Kasumi-1 (cell line): ENCODE data around the gene SLC34A3.

Experiments
- DNase-seq, 2 experiments: peaks; one replicate each; lab custom pipeline; 2025; lab: John Stamatoyannopoulos, UW

SLC34A3 gene

DNA sequence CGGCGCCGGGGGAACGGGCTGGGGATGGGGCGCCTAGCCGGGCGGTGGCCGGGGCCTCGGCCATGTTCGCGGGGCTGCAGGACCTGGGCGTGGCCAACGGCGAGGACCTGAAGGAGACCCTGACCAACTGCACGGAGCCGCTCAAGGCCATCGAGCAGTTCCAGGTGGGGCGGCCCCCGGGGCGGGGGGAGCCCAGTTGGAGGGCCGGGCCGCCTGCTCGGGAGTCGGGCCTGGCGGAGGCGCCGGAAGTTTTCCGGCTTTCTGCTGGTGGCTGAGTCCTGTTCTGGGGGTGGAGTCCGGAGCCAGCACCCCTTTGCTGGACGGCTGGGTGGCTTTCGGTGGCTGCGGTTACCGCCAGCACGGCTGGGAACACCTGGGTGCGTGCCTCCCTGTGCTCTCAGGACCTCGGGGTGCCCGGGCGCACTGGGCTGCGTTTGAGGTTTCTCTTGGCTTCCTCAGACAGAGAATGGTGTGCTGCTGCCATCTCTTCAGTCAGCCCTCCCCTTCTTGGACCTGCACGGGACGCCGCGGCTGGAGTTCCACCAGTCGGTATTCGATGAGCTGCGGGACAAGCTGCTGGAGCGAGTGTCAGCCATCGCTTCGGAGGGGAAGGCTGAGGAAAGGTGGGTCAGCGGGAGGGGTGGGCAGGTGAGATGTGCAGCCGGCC lies 24.9 kb downstream of the SLC34A3 start:
- DNase-seq, result no peak

DNA sequence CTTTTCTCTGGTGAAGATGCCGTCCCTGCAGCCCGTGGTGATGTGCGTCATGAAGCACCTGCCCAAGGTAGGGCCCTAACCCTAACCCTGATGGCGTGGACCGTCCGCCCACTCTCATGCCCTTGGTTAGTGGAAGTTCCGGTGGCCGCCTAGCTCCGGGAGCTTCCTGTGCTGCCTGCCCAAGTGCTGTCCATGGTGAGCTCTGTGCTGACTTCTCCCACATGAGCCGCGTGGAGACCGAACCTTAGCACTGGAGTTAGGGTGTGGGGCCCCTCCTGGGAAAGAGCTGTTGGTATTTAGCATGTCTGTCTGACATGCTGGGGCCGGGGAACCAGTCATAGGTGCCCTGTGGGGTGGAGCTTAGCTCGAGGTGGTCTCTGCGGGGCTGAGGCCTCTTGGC lies 25.7 kb downstream of the SLC34A3 start:
- DNase-seq, result no peak

DNA sequence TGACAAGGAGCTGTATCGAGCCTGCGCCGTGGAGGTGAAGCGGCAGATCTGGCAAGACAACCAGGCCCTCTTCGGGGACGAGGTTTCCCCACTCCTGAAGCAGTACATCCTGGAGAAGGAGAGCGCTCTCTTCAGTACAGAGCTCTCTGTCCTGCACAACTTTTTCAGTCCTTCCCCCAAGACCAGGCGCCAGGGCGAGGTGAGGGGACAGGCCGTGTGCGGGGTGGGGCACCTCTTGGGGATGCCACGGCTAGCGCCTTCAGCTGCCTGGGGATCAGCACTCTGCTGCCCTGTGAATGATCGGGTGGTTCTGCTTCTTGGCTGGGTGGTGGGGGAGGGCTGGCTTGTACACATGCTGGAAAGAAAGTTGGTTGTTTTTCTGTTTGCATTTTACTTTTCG lies 26.2 kb downstream of the SLC34A3 start:
- DNase-seq, result no peak

DNA sequence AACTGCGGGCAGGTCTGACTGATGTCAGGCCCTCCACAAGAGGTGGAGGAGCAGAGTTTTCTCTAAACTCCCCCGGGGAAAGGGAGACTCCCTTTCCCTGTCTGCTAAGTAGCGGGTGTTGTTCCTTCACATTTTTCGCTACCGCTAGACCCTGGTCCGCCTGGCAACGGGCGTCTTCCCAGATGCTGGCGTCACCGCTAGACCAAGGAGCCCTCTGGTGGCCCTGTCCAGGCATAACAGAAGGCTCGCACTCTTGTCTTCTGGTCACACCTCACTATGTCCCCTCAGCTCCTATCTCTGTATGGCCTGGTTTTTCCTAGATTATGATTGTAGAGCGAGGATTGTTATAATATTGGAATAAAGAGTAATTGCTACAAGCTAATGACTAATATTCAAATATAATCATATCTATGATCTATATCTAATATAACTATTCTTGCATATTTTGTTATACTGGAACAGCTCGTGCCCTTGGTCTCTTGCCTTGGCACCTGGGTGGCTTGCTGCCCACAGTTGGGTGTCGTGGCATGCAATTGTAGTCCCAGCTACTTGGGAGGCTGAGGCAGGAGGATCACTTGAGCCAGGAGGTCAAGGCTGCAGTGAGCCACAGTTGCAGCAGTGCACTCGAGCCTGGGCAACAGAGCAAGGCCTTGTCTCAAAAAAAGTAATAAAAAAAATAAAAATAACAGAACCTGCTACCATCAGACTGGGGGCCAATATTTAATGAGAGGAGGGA lies 31.6 kb downstream of the SLC34A3 start:
- DNase-seq, result peak in 1 of 2 experiments; percentile 10

DNA sequence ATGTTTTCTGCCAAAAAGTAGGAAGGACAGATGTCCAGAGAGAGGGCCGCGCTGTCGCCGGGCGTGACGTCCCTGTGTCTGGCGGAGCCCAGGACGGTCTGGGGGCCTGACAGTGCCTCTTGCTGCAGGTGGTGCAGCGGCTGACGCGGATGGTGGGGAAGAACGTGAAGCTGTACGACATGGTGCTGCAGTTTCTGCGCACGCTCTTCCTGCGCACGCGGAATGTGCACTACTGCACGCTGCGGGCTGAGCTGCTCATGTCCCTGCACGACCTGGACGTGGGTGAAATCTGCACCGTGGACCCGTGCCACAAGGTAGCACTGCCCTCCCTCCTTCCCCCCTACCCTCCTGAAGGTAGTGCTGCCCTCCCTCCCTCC lies 32.2 kb downstream of the SLC34A3 start:
- DNase-seq, result no peak

DNA sequence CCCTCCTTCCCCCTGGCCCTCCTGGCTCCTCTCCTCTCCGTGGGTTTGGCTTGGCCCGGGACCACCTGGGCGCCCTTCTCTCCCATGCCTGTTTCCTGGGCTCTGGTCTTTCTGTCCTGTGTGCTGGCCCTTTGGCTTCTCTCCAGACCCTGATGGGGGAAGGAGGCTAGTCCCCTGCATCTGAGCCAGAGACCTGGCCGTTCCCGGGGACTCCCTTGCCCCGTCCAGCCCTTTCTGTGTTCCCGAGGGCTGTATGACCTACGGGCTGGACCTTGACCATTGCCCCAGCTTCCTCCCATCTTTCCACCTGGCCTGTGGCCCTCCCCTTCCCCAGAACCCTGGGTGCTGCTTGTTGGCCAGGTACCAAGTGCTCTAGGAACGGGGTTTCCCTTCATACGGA lies 32.8 kb downstream of the SLC34A3 start:
- DNase-seq, result no peak

DNA sequence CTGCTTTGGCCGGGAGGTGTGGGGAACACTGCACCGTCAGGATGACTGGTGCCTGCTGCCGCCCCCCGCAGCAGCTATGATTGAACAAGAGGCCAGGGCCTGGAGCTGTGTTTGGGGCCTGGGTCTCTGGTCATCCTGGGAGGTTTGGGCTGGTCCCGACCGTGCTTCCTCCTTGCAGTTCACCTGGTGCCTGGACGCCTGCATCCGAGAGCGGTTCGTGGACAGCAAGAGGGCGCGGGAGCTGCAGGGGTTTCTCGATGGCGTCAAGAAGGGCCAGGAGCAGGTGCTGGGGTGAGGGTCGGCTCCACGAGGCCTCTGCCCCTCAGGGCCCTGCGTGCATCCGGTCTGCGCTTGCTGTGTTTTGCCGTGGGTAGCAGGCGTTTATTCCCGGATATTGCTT lies 33.4 kb downstream of the SLC34A3 start:
- DNase-seq, result no peak

DNA sequence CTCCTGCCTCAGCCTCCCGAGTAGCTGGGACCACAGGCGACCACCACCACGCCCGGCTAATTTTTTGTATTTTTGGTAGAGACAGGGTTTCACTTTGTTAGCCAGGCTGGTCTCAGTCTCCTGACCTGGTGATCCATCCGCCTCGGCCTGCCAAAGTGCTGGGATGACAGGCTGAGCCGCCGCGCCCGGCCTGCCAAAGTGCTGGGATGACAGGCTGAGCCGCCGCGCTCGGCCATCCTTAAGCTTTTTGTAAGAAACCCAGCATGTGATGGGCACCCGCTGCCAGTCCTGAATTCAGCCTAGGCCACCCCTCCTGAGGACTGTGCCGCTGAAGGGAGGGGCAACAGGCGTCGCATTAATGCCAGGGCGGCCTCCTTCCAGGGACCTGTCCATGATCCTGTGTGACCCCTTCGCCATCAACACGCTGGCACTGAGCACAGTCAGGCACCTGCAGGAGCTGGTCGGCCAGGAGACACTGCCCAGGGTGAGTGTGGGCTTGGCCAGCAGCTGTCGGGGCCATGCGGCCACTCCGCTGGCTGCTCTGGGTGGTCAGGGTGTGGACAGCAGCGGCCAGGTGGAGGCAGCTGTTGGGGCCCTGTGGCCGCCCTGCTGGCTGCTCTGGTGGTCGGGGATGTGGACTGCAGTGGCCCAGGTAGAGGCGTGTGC lies 34.9 kb downstream of the SLC34A3 start:
- no peak for DNase-seq

DNA sequence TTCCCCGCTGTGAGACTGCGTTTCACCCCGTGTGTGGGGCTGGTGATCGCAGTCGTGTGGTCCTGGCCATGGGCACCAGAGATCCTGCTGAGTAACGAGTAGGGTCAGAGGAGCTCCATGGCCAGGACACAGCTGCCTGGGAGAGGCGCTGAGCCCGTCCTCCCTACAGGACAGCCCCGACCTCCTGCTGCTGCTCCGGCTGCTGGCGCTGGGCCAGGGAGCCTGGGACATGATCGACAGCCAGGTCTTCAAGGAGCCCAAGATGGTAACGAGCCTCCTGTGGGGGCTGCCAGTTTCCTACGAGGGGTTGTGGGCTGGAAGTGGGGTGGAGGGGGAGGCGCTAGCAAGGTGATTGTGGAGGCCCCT lies 35.4 kb downstream of the SLC34A3 start:
- DNase-seq, result no peak

DNA sequence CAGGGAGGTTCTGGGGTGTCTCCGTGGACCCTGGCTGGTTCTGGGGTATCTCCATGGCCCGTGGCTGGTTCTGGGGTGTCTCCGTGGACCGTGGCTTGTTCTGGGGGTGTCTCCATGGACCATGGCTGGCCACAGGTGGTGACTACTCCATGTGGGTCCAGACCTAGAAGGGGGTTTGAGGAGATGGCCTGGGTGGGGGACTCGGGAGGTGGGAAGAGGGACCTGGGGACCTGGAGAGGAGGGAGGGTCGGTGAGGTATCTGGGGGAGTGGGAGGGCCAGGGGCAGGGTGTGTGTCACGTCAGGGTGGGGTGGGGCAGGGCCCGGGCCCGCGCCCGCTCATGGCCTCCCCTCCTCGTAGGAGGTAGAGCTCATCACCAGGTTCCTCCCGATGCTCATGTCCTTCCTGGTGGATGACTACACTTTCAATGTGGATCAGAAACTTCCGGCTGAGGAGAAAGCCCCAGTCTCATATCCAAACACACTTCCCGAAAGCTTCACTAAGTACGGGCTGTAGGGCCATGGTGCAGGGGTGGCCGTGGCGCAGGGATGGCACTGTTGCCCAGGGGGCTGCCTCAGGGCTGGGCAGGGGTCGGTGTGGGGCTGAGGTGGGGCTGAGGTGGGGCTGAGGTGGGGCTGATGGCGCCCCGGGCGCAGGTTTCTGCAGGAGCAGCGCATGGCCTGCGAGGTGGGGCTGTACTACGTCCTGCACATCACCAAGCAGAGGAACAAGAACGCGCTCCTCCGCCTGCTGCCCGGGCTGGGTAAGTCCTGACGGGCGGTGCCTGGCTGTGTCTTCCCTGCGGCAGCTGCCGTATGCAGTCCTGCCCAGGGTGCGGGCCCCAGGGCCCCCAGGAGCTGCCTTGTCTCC lies 36.1 kb downstream of the SLC34A3 start:
- no peak for DNase-seq

DNA sequence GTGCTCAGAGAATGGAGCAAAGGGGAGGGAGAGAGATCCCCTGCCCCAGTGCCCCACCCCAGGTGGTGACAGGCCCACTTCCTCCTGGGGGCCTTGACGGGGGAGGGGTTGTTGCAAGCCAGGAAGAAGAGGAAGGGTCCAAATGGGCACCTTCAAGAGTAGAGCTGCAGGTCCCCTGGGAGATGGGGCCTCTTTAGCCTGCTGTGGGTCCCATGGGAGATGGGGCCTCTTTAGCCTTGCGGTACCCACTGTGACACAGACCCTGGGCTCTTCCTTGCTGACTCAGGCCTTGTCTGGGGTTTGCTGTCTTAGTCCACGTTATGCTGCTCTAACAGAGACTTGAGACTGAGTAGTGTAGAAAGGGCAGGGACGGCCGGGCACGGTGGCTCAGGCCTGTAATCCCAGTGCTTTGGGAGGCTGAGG lies 37.2 kb downstream of the SLC34A3 start:
- DNase-seq, result no peak

DNA sequence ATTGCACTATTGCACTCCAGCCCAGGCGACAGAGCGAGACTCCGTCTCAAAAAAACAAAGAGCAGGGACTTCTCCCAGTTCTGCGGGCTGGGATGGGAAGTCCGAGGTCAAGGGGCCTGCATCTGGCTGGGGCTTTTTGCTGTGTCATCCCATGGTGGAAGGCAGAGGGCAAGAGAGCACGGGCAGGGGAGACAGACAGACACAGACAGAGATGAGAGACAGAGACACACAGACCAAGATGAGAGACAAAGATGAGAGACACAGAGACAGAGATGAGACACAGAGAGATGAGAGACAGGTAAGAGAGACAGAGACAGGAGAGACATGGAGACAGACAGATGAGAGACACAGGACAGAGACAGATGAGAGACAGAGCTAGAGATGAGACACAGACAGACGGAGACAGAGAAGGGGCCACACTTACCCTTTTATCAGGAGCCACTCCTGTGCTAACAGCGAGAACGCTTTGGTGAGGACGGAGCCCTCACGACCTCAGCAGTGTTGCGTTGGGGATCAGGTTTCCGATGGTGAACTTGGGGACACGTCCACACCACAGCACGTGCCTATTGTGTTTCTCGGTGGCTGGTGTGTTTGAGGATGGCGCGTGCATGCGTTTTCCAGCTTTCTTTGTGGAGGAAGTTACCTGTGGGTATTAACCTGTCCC lies 38.0 kb downstream of the SLC34A3 start:
- no peak for DNase-seq

DNA sequence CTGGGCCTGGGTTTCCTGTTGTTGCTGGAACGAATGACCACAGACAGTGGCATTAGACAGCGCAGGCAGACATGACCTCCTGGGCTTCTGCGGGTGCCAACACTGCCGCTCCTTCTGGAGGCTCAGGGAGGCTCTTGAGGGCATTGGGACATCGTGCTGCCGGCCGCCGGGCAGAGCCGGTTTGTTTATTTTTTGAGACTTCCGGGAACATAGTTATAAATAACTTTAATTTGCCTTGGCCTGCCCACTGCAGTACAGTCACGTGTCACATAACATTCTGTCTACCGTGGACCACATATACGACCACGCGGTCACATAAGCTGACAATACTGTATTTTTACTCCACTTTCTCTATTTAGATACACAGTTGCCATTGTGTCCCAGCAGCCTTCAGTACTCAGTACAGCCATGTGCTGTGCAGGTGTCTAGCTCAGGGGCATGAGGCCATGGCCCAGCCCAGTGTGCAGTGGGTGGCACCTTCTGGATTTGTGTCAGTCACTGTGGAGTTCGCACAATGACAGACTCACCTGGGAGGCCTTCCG lies 38.6 kb downstream of the SLC34A3 start:
- DNase-seq, result no peak

DNA sequence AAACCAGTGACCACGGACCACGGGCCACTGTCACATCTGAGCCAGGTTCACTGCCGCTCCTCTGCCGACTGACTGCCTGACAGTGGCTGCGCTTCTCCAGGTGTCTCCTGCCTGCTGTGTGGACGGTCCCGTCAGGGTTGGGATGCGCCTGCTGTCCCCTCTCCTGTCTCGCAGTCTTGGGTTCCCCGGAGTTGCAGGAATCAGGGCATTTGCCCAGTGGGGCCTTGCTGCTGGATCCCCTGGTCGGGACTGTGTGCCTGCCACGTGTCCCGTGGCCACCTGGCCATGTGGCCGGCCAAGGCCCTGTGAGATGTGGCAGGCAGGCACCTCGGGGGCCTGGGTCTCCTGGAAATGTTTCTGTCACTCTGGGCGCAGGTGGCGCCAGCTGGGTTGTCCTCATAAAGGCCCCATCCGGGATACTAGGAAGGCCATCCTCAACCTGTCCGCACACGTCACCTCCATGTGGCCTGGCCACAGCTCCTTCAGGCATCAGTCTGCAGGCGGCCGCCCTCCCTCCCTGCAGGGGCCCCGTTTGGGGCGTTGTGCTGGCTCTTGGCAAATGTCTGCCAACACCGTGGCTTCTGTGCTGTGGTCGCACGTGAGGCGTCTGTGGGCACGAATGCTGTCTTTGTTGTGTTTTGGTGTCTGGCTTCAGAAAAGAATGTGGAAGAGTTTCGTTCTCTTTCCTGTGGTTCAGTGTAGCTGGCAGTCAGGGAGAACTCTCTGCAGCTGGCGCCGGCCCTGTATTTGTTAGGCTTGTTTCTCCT lies 40.4 kb downstream of the SLC34A3 start:
- no peak for DNase-seq

DNA sequence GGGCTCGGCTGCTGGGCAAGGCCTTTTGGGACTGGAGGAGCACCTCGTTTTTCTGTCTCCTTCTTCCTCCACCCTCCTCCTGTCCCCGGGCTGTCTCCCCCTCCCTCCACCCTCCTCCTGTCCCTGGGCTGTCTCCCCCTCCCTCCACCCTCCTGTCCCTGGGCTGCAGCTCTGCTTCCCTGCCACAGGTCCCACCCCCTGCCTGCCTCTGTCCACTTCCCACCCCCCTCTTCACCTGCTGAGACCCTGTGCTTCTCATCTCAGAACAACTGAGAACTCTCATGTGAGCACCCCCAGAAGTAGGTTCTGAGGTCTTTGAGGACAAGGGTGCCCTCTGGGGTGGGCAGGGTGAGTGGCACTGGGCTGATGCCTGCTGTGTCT lies 41.0 kb downstream of the SLC34A3 start:
- no peak for DNase-seq

DNA sequence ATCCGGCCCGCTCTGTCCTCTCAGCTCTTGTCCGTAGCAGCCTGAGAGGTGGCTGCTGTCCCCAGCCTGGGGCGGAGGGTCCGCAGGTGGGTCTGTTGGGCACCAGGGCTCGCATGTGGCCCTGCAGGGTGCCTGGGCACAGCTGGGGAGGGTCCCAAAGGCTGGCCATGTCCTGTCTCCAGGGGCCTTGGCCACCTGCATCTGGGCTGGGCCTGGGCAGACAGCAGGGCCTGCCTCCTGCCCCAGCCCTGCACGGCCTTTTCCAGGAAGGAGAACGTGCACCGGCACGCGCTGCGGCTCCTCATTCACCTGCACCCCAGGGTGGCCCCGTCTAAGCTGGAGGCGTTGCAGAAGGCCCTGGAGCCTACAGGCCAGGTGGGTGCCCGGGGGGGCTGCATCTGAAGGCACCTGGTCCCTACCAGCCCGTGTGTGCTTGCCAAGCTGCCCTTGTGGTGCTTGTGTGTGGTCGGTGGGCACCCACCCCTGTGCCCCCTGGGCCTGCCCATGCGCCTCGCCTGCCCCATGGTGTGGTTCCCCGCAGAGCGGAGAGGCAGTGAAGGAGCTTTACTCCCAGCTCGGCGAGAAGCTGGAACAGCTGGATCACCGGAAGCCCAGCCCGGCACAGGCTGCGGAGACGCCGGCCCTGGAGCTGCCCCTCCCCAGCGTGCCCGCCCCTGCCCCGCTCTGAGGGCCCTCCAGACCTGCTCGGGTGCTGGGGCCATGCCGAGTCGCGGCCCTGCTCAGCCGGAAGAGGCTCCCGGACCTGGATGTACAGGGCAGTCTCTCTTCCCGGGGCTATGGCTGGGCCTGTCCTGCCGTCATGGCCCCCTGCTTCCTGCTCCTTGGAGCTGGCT lies 41.8 kb downstream of the SLC34A3 start:
- no peak for DNase-seq

DNA sequence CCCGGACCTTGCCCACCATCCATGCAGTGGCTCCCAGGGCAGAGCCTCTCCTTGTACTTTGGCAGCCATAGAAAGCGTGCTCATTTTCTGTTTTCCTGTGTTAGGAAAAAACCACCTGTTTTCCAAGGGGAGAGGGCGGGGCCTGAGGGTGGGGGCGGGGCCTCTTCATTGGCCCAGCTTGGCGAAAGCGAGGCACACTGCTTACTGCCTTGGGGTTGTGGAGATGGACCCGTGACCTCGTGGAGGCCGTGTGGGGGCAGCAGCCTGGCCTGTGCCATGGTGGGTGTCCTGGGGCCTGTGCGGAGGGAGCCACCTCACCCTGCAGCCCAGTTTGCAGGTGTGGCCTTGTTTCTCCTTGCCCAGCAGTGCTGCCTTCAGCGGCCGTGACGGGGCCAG lies 42.4 kb downstream of the SLC34A3 start:
- DNase-seq, result no peak

DNA sequence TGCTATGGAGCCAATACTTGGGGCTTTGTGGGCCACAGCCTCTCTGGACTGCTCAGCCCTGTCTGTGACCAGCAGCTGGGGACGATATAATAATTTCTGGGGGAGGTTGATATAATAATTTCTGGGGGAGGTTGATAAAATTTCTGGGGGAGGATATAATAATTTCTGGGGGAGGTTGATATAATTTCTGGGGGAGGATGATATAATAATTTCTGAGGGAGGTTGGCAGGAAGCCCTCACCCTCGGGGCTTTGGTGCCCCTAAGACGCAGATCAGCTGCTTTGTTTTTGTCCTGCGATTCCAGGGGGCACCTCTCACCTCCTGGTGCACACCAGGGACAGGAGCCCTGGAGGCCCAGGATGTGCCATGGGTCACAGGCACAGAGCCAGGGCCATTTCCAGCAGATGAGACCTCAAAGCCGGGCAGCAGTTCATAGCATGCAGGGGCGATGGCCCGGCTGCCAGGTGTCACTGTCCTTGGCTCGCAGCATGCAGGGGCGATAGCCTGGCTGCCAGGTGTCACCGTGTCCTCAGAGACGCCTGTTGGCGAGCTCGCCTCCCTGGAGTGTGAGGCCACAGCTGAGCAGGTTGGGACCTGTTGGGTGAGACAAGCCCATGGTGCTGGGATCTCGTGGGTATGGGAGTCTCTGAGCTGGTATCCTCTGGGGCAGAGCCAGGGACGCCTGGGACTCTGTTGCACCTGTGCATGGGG lies 43.1 kb downstream of the SLC34A3 start:
- DNase-seq, result no peak

DNA sequence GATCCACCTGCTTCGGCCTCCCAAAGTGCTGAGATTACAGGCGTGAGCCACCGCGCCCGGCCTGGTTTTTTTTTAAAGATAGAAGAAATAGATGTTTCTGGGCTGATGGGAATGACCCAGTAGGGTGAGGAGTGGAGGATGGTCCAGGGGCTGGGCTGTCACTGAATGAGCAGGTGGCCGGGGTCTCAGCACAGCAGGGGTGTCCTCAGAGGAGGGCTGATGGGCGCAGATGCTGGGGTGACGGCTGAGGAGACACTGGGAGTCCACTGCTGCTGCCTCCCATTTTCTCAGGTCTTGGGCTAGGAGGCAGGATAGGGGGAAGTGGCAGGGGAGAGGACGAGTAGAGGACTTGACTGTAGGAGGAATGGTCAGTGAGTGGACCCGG lies 44.5 kb downstream of the SLC34A3 start:
- no peak for DNase-seq
